Activated CD4-positive, alpha-beta T cell treated with anti-CD3 and anti-CD28 coated beads, Interleukin-2, amount 50 U/mL, for 1 hour (primary cell): ENCODE data around the gene ACSF3.
"Not testable (repeated sequence)": the region's sequence is repeated elsewhere in the genome, so short reads cannot be mapped to it uniquely, and the experiment has no call there.

Experiments used
- DNase-seq: peaks from one replicate; pipeline ENCODE4 v3.0.0-alpha.2; 2020

ACSF3 gene

GRCh38 chr16:89164436-89164835, 70.8 kb downstream of the ACSF3 start:
- no peak for DNase-seq

GRCh38 chr16:89164847-89165680, 71.4 kb downstream of the ACSF3 start:
- DNase-seq, result no peak

GRCh38 chr16:89165681-89165979, 72.0 kb downstream of the ACSF3 start:
- DNase-seq, result not testable (repeated sequence)

- no peak for DNase-seq
Measured at GRCh38 chr16:89166696-89167424, 73.2 kb downstream of the ACSF3 start.

GRCh38 chr16:89167425-89167941, 73.8 kb downstream of the ACSF3 start:
- peak; percentile 87 for DNase-seq

GRCh38 chr16:89168381-89169189, 74.9 kb downstream of the ACSF3 start:
- no peak for DNase-seq

GRCh38 chr16:89169778-89170177, 76.1 kb downstream of the ACSF3 start:
- no peak for DNase-seq

GRCh38 chr16:89170346-89171215, 76.9 kb downstream of the ACSF3 start:
- peak; percentile 27 for DNase-seq

GRCh38 chr16:89171216-89172170, 77.8 kb downstream of the ACSF3 start, which contains the start of gene CDH15:
TSS of gene CDH15 (plus strand) at chr16:89171748. CDS start at chr16:89171832, 84 bp downstream.
- peak; percentile 96 for DNase-seq

GRCh38 chr16:89172171-89172527, 78.5 kb downstream of the ACSF3 start:
- no peak for DNase-seq

- DNase-seq, result no peak
Measured at GRCh38 chr16:89172528-89173173, 79.0 kb downstream of the ACSF3 start.

- no peak for DNase-seq
Measured at GRCh38 chr16:89173174-89173921, 79.7 kb downstream of the ACSF3 start.

GRCh38 chr16:89174055-89174827, 80.6 kb downstream of the ACSF3 start:
- DNase-seq, result no peak

GRCh38 chr16:89174877-89175276, 81.2 kb downstream of the ACSF3 start:
- DNase-seq, result no peak

GRCh38 chr16:89175280-89176146, 81.9 kb downstream of the ACSF3 start:
- DNase-seq, result no peak

GRCh38 chr16:89176147-89176690, 82.6 kb downstream of the ACSF3 start:
- DNase-seq, result no peak

- no peak for DNase-seq
Measured at GRCh38 chr16:89176717-89177116, 83.1 kb downstream of the ACSF3 start.

GRCh38 chr16:89177501-89177900, 83.8 kb downstream of the ACSF3 start:
- DNase-seq, result no peak
